Testis (tissue), 5 donors: ENCODE results near the gene TBC1D19. TPM values are rescaled to one million over a fixed set of nuclear protein-coding genes. Genes with fewer than 3 reads are reported as not detected.
"Not testable (repeated sequence)": the region's sequence is repeated elsewhere in the genome, so short reads cannot be mapped to it uniquely, and the experiment has no call there.

Source experiments
- DNase-seq: peaks from one replicate; pipeline ENCODE4 v3.0.0-alpha.2; 2019
- H3K27ac ChIP-seq, 2 donors: fragments of 200-600 bp; sonication (generic); one replicate each; pipeline ENCODE4 v1.5.1; 2019
- H3K27me3 ChIP-seq: fragments of 200-600 bp; sonication (generic); one replicate; pipeline ENCODE4 v1.5.1; 2019
- H3K36me3 ChIP-seq: fragments of 200-600 bp; sonication (generic); one replicate; pipeline ENCODE4 v1.5.1; 2017; ENCODE audit warnings: low read depth; ENCODE audit errors: missing control alignments
- H3K4me1 ChIP-seq: fragments of 200-600 bp; sonication (generic); one replicate; pipeline ENCODE4 v1.5.1; 2019
- H3K4me3 ChIP-seq, 2 donors: fragments of 200-600 bp; sonication (generic); one replicate each; pipeline ENCODE4 v1.5.1; 2017 to 2019
- H3K9me3 ChIP-seq: fragments of 200-600 bp; sonication (generic); one replicate; pipeline ENCODE4 v1.5.1; 2017
- POLR2A ChIP-seq: fragments of 450-650 bp; IDR thresholded peaks from one replicate; pipeline ENCODE4 v1.6.1; 2017; ENCODE audit warnings: antibody characterized with exemption, mild to moderate bottlenecking, moderate library complexity
- WGBS, 2 donors: methylation state at CpG; one replicate each; pipeline ENCODE4 v1.1.5; 2018; 5-methylcytosine and 5-hydroxymethylcytosine counted together
- intact Hi-C: fragments of 100-400 bp; cut with DNase I; formaldehyde crosslinking; loops from one replicate; pipeline ENCODE4 v1.15.1; 2023; ENCODE audit warnings: low total_unique reads
- long read RNA-seq, 2 donors: transcript quantifications; one replicate each; lab custom pipeline, GENCODE V29; 2026
- polyA plus RNA-seq: library from polyadenylated mRNA; stranded (reverse); fragments of 350-450 nt; fragmentation: Illumina TruSeq; extraction: RNeasy Lipid Tissue Mini Kit (QIAGEN cat#74804); gene quantifications from one replicate; pipeline ENCODE4 v1.2.3, GENCODE V29; 2014; ENCODE audit warnings: low read depth, low replicate concordance; ENCODE audit not compliant: insufficient read depth
- total RNA-seq, 2 donors: library from RNA; depleted of rRNA; stranded (reverse); fragments of >200 nt; gene quantifications; one replicate each; pipeline ENCODE4 v1.2.3, GENCODE V29; 2016
- TF ChIP-seq, protein P1 (sequence below), 3 experiments: fragments of 450-650 bp in 2 of 3; fragments of 200-600 bp in 1 of 3; sonication (generic) in 1 of 3; IDR thresholded peaks; one replicate each; pipeline ENCODE4 v1.5.1; 2016 to 2019; ENCODE audit warnings: antibody characterized with exemption in 3 of 3, mild to moderate bottlenecking in 2 of 3, moderate library complexity in 1 of 3

The TBC1D19 gene, protein sequence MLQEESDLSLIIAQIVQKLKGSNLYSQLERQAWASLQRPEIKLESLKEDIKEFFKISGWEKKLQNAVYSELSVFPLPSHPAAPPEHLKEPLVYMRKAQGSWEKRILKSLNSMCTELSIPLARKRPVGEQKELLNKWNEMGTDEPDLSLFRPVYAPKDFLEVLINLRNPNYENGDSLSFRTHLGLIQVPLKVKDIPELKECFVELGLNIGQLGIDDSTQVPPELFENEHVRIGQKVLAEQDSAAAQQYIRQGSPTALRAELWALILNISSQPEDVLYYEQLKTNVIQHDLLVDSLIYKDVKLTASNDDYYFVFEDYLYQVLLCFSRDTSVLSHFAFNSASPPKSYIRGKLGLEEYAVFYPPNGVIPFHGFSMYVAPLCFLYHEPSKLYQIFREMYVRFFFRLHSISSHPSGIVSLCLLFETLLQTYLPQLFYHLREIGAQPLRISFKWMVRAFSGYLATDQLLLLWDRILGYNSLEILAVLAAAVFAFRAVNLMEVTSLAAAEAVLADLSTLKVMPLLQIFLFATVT
- 10 to 100 TPM; 13.9 to 20.2 TPM for total RNA-seq
- 5.7 TPM for polyA plus RNA-seq
- long read RNA-seq, donor 1, partial matches to known transcripts = 0 of 2 reads
- long read RNA-seq, donor 1, other reads (novel, unspliced or antisense) = 0 of 2 reads
- long read RNA-seq, donor 2, partial matches to known transcripts = 0 of 2 reads
- long read RNA-seq, donor 2, other reads (novel, unspliced or antisense) = 0 of 2 reads

GRCh38 chr4:26583865-26584652 lies at the start of gene TBC1D19:
Gene TBC1D19, plus strand, starts transcription at chr4:26584084. Its CDS starts 110 bp downstream, at chr4:26584194.
- Histone ChIP-seq H3K4me3 (peak within 1 kb of the TSS; percentile 66 to 76), H3K27ac (peak within 1 kb of the TSS; percentile 53 to 79), H3K27me3 (no peaks in the 10 kb centered on the region), H3K4me1 (no peaks in the 10 kb centered on the region), H3K36me3 (no peaks in the 10 kb centered on the region), H3K9me3 (no peaks in the 10 kb centered on the region)
- intact Hi-C loops = no loop called here
- WGBS, 2 donors = 0% methylated on average over 23 to 39 of the region's 39 CpGs
- peak; percentile 91 for DNase-seq
- TF ChIP-seq, protein P1, sequence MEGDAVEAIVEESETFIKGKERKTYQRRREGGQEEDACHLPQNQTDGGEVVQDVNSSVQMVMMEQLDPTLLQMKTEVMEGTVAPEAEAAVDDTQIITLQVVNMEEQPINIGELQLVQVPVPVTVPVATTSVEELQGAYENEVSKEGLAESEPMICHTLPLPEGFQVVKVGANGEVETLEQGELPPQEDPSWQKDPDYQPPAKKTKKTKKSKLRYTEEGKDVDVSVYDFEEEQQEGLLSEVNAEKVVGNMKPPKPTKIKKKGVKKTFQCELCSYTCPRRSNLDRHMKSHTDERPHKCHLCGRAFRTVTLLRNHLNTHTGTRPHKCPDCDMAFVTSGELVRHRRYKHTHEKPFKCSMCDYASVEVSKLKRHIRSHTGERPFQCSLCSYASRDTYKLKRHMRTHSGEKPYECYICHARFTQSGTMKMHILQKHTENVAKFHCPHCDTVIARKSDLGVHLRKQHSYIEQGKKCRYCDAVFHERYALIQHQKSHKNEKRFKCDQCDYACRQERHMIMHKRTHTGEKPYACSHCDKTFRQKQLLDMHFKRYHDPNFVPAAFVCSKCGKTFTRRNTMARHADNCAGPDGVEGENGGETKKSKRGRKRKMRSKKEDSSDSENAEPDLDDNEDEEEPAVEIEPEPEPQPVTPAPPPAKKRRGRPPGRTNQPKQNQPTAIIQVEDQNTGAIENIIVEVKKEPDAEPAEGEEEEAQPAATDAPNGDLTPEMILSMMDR (IDR thresholded peaks at IDR 0.05) = peak in 1 of 3 experiments; percentile 8
- TF ChIP-seq POLR2A = no peak

DNA sequence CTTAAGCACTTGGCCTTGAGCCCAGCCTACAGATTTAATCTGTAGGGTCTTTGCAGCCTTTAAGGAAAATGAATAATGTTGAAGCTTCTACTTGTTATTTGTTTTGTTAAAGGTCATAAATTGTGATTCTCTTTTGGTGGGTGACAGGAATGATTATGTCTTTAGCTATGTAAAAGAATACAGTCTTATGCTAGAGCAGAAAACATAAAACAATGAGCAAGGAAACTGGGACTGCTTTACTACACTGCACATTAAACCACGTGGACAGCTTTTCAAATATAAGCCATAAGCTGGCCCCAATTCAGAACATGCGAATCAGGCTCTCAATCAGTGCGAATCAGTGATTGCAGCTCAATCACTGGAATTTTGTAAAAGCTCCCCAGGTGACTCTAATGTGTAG lies 40.9 kb upstream of the TBC1D19 start:
- WGBS, 2 donors = 72 to 78% methylated on average over 3 of the region's 3 CpGs
- intact Hi-C loops = no loop called here
- no peaks in the 10 kb centered on the region for H3K36me3 ChIP-seq
- no peaks in the 10 kb centered on the region for H3K4me1 ChIP-seq
- no peaks in the 10 kb centered on the region for H3K27me3 ChIP-seq
- no peak overlapping the region for H3K4me3 ChIP-seq
- TF ChIP-seq, protein P1 (IDR thresholded peaks at IDR 0.05) = no peak
- TF ChIP-seq POLR2A = no peak
- H3K9me3 ChIP-seq = no peaks in the 10 kb centered on the region
- no peak overlapping the region for H3K27ac ChIP-seq
- no peak for DNase-seq

- DNase-seq = no peak
Observed at GRCh38 chr4:26544421-26544820, 39.5 kb upstream of the TBC1D19 start.

DNA sequence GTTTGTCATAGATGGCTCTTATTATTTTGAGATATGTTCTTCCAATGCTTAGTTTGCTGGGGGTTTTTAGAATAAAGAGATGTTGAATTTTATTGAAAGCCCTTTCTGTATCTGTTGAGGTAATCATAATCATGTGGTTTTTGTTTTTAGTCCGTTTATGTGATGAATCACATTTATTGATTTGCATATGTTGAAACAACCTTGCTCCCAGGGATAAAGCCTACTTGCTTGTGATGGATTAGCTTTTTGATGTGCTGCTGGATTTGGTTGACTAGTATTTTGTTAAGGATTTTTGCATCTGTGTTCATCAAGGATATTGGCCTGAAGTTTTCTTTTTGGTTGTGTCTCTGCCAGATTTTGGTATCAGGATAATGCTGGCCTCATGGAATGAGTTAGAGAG lies 35.5 kb upstream of the TBC1D19 start:
- WGBS, 2 donors = 50 to 68% methylated on average over 1 of the region's 1 CpG
- DNase-seq, H3K4me3 ChIP-seq, intact Hi-C loops, H3K4me1 ChIP-seq, H3K27ac ChIP-seq, H3K27me3 ChIP-seq, H3K9me3 ChIP-seq, H3K36me3 ChIP-seq: not testable (repeated sequence)

More at GRCh38 chr4:26544421-26544820, 39.5 kb upstream of the TBC1D19 start:
- intact Hi-C loops = no loop called here
- Histone ChIP-seq H3K36me3 (no peaks in the 10 kb centered on the region), H3K27me3 (no peaks in the 10 kb centered on the region), H3K27ac (no peak overlapping the region), H3K4me3 (no peak overlapping the region), H3K4me1 (no peaks in the 10 kb centered on the region), H3K9me3 (no peaks in the 10 kb centered on the region)
- WGBS, 2 donors = 96 to 97% methylated on average over 2 of the region's 2 CpGs
- no peak for TF ChIP-seq POLR2A
- TF ChIP-seq, protein P1 (IDR thresholded peaks at IDR 0.05) = no peak

GRCh38 chr4:26557164-26557563 lies 26.7 kb upstream of the TBC1D19 start:
- Histone ChIP-seq H3K27me3 (no peaks in the 10 kb centered on the region), H3K4me1 (no peaks in the 10 kb centered on the region), H3K9me3 (no peaks in the 10 kb centered on the region), H3K4me3 (no peak overlapping the region), H3K36me3 (no peaks in the 10 kb centered on the region), H3K27ac (no peak overlapping the region)
- intact Hi-C loops = no loop called here
- no peak for DNase-seq
- TF ChIP-seq, protein P1 (IDR thresholded peaks at IDR 0.05) = no peak
- TF ChIP-seq POLR2A = no peak
